Lower leg skin (tissue), 4 donors: ENCODE data around the gene SPATA46. TPM values are rescaled to one million over a fixed set of nuclear protein-coding genes. Genes with fewer than 3 reads are reported as not detected.
A peak's percentile ranks its signal among the peaks of the same experiment; 100 is the strongest.

Experiments used
- DNase-seq, 2 donors: peaks; one replicate each; pipeline ENCODE4 v3.0.0-alpha.2; 2019; ENCODE audit warnings: low spot score in 2 of 2
- H3K4me3 ChIP-seq: fragments of 200-600 bp; sonication (generic); 2 replicates; pipeline ENCODE4 v1.5.1; 2017; ENCODE audit warnings: mild to moderate bottlenecking, low read depth; ENCODE audit not compliant: poor library complexity, severe bottlenecking
- CTCF ChIP-seq, 3 donors: fragments of 450-650 bp; IDR thresholded peaks; one replicate each; pipeline ENCODE4 v1.5.1; 2016; ENCODE audit warnings: antibody characterized with exemption in 3 of 3, mild to moderate bottlenecking in 3 of 3, moderate library complexity in 2 of 3
- POLR2A ChIP-seq, 2 donors: fragments of 450-650 bp; IDR thresholded peaks; one replicate each; pipeline ENCODE4 v1.6.1; 2016 to 2017; ENCODE audit warnings: antibody characterized with exemption in 2 of 2, mild to moderate bottlenecking in 1 of 2, moderate library complexity in 1 of 2
- WGBS, 2 donors: methylation state at CpG; one replicate each; pipeline ENCODE4 v1.1.5; 2018; 5-methylcytosine and 5-hydroxymethylcytosine counted together
- intact Hi-C: fragments of 100-400 bp; cut with DNase I; formaldehyde crosslinking; loops from one replicate; pipeline ENCODE4 v1.15.0; 2023; ENCODE audit warnings: low total_unique reads
- total RNA-seq, 4 donors: library from RNA; depleted of rRNA; stranded (reverse); fragments of >200 nt; gene quantifications; one replicate each; pipeline ENCODE4 v1.1.0, GENCODE V29; 2016

SPATA46 gene
- total RNA-seq, 4 donors from 2014 or later: not detected

DNA sequence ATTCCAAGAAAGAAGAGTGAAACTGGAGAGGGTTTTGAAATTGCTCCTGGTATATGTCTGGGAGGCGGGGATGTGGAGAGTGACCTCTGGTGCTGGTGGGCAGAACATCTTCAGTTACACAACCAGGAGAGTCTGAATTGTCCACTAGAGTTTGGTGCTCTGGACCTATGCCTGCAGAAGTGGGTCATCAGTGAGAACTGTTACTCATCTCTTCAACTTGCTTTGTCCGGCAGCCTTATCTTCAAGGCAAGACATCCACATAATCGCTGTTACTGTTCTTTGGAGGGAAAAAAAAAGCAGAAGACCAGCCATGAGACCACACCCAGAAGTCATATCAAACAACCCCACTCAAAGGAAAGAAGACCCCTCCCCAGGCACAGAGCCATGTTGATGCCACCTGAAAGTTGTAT is 20.4 kb upstream of the SPATA46 start:
- peak in 1 of 2 donors; percentile 61 for DNase-seq
- intact Hi-C loops: no loop called here
- no peak for TF ChIP-seq POLR2A (IDR thresholded peaks at IDR 0.05)
- TF ChIP-seq CTCF (IDR thresholded peaks at IDR 0.05): no peak
- no peak overlapping the region for H3K4me3 ChIP-seq
- WGBS, 2 donors: 87 to 88% methylated on average over 3 of the region's 3 CpGs

DNA sequence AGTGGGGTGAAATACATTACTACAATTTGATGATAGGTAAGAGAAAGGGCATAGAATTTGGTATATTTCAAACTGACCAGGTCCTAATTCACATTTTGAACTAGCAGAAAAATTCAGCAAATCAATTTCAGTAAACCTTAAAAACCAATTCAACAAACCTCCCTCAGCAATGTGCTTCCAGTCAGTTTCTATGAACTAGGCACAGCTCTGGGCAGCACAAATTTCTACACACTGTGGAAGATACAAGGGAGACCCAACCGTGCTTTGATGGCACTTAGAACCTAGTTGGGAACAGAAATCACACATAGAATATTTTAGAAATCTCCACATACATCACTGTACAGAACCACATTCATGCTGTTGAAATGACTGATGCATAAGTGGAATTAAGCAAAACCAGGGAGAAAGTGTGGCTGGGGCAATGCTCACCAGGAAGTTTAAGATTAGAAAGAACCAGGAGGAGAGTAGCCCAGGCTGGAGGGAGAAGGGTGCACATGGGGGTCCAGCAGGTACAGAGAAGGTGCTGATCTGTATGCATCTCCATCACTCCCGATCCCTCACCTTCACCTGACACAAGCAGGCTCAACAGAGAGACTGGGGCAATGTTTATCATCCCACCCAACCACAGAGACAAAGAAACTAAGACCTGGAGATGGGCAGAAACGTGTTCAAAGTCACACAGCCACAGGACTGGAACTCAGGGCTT is 19.7 kb upstream of the SPATA46 start:
- intact Hi-C loops: no loop called here
- TF ChIP-seq CTCF (IDR thresholded peaks at IDR 0.05) (no peak), POLR2A (IDR thresholded peaks at IDR 0.05) (no peak)
- H3K4me3 ChIP-seq: no peak overlapping the region
- DNase-seq: no peak
- WGBS, 2 donors: 81 to 85% methylated on average over 3 of the region's 3 CpGs

GRCh38 chr1:162391790-162392563 is 15.3 kb upstream of the SPATA46 start:
- 53 to 57% methylated on average over 4 of the region's 4 CpGs for WGBS, 2 donors
- H3K4me3 ChIP-seq: no peak overlapping the region
- TF ChIP-seq POLR2A (IDR thresholded peaks at IDR 0.05): no peak
- TF ChIP-seq CTCF (IDR thresholded peaks at IDR 0.05): peak in 1 of 3 donors; percentile 83
- DNase-seq: no peak
- intact Hi-C loops: no loop called here

GRCh38 chr1:162390396-162391185 is 13.9 kb upstream of the SPATA46 start:
- no peak overlapping the region for H3K4me3 ChIP-seq
- WGBS, 2 donors: 73% methylated on average over 15 of the region's 15 CpGs
- TF ChIP-seq CTCF (IDR thresholded peaks at IDR 0.05): no peak
- TF ChIP-seq POLR2A (IDR thresholded peaks at IDR 0.05): no peak
- DNase-seq: no peak
- intact Hi-C loops: no loop called here

- DNase-seq: peak in 1 of 2 donors; percentile 77
- 61 to 64% methylated on average over 9 of the region's 9 CpGs for WGBS, 2 donors
- H3K4me3 ChIP-seq: no peak overlapping the region
- TF ChIP-seq POLR2A (IDR thresholded peaks at IDR 0.05) (no peak), CTCF (IDR thresholded peaks at IDR 0.05) (no peak)
- intact Hi-C loops: no loop called here
Measured at GRCh38 chr1:162389971-162390370, 13.3 kb upstream of the SPATA46 start.
